ENCODE data around the gene POLE2.
"Not testable (repeated sequence)": the region's sequence is repeated elsewhere in the genome, so short reads cannot be mapped to it uniquely, and the experiment has no call there.

Gene POLE2

DNA sequence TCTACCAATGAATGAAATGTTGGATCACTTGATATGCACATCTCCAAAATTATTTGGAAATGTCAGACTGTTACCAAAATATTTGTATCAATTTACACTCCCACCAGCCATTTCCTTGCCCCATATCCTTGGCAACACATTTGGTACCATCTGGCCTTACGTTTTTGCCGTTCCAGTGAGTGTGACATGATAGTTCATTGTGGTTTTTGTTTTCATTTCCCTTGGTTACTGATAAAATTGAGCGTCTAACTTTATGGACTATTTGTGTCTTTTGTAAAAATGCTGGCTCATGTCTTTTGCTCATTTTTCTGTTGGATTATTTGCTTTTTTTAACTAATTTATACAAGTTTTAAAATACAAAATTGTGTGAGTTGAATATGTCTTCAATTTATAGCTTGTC is 16.0 kb upstream of the POLE2 start:
- CTCF ChIA-PET: no interaction called here

DNA sequence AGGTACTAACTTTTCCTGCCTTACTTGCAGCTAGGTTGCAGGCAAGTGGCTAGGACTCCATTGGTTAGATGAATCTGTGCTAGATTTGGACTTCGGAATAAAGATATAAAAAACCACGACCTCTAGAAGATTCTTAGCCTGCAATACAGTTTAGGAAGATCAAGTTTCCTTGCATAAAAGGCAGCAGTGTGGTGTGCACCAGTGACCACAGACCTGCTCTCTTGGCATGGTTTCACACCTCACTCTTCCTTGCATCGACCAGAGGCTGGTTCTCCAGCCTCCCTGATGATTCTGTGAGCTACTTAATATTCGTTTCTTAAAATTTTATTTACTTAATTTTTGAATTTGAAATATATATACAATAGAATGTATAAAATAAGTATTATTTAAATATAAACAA is 14.7 kb upstream of the POLE2 start:
- TF ChIP-seq, protein P1, sequence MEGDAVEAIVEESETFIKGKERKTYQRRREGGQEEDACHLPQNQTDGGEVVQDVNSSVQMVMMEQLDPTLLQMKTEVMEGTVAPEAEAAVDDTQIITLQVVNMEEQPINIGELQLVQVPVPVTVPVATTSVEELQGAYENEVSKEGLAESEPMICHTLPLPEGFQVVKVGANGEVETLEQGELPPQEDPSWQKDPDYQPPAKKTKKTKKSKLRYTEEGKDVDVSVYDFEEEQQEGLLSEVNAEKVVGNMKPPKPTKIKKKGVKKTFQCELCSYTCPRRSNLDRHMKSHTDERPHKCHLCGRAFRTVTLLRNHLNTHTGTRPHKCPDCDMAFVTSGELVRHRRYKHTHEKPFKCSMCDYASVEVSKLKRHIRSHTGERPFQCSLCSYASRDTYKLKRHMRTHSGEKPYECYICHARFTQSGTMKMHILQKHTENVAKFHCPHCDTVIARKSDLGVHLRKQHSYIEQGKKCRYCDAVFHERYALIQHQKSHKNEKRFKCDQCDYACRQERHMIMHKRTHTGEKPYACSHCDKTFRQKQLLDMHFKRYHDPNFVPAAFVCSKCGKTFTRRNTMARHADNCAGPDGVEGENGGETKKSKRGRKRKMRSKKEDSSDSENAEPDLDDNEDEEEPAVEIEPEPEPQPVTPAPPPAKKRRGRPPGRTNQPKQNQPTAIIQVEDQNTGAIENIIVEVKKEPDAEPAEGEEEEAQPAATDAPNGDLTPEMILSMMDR (conservative IDR thresholded peaks at IDR 0.05; ENCODE audit: low read depth): no peak
- ChIA-PET CTCF (interaction anchor here (0.6 kb wide), 2 partner anchors 39 to 99 kb away, joined by 3 read pairs; no protein-coding TSS in a partner anchor), POLR2A (ENCODE audit: low non-redundant PET) (no interaction called here)
- no peak overlapping the region for H3K27ac ChIP-seq
- no peak for DNase-seq (ENCODE audit: low spot score)

More for the DNA sequence above, 16.0 kb upstream of the POLE2 start:
- TF ChIP-seq, protein P1 (conservative IDR thresholded peaks at IDR 0.05; ENCODE audit: low read depth): no peak
- H3K27ac ChIP-seq: no peak overlapping the region
- POLR2A ChIA-PET (ENCODE audit: low non-redundant PET): no interaction called here
- no peak for DNase-seq (ENCODE audit: low spot score)

DNA sequence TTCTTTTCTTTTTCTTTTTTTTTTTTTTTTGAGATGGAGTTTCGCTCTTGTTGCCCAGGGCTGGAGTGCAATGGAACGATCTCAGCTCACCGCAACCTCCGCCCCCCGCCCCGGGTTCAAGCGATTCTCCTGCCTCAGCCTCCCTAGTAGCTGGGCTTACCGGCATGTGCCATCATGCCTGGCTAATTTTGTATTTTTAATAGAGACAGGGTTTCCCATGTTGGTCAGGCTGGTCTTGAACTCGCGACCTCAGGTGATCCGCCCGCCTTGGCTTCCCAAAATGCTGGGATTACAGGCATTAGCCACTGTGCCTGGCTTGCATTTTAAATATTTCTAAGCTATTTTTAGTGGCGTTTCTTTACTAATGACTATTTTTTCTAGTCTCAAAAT is 5.7 kb upstream of the POLE2 start:
- CTCF ChIA-PET: interaction anchor here (0.5 to 1.2 kb wide), 2 partner anchors 12 to 51 kb away, joined by 3 to 7 read pairs; no protein-coding TSS in a partner anchor
- peak overlapping the region; percentile 88 for H3K27ac ChIP-seq
- POLR2A ChIA-PET (ENCODE audit: low non-redundant PET); DNase-seq (ENCODE audit: low spot score): not testable (repeated sequence)

DNA sequence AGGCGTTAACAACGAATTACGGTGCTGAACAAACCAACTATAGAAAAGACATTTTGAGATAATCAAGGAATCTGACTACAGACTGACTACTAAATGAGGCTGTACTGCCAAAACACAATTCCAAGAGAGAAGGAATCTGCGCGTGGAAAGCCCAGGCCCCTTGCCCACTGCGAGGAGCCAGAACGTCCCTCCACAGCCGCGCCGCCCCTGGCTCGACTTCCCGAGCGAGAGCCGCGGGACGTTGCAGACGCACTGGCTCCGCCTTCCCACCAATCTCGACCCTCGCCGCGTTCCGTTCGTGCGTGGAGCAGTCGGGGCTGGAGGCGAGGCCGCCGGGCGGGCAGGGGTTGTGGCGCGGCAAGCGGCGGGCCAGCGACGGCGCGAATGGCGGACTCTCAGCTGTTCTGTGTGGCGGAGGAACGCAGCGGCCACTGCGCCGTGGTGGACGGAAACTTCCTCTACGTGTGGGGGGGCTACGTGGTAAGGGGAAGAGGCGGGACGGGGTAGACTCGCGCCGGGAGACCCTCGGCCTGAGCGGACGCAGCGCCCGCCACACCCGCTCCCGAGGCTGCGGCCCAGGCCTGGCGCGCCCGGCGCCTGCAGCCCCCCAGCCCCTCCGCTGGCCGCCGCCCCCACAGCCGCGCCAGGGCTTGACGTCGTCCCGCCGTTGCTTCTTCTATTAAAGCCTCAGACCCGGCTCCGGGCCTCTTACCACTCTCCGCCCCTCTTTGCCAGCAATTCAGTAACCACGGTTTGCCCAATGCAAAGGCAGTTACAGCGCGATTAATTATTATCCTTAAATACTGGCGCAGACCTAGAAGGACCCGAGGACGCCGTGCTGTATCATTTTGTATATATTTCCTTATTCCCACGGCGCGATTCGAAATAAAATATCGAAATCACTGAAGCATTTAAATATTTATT is 5.1 kb upstream of the POLE2 start, which contains the start of gene KLHDC1:
TSS of gene KLHDC1 (plus strand) at position 310 of the 924 bp plus-strand sequence. CDS start at position 385, 75 bp downstream.
- peak; percentile 43 for DNase-seq (ENCODE audit: low spot score)
- H3K27ac ChIP-seq: peak within 1 kb of the TSS; percentile 88
- CTCF ChIA-PET: interaction anchor here (1.2 kb wide), 1 partner anchor 12 kb away, joined by 7 read pairs; no protein-coding TSS in a partner anchor
- TF ChIP-seq, protein P1 (conservative IDR thresholded peaks at IDR 0.05; ENCODE audit: low read depth): no peak
- POLR2A ChIA-PET (ENCODE audit: low non-redundant PET): interaction anchor here (0.6 kb wide), 1 partner anchor 1135 kb away, joined by 3 read pairs; no protein-coding TSS in a partner anchor

DNA sequence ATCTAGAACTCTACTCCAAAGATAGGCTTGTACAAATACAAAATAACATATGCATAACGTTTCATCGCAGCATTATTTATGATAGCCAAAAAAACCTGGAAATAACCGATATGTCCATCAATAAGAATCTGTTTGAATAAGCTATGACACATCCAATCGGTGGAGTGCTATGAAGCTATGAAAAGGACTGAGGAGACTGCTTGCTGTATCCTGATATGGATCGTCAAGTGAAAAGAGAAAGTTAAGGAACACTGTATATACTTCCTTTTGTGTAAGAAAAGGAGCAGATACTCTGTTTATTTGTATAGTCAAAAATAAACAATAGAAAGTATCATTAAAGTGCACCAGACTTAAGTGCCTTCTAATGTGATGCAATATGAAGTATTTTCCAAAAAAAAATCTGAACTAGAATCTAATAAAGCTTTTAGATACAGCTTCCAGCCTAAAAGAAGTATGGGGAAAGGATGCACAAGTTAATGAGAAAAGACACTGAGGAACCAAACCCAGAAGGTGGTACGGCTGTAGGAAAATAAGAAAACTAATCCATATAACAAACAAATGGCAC is 4.3 kb upstream of the POLE2 start:
- CTCF ChIA-PET: no interaction called here
- TF ChIP-seq, protein P1 (conservative IDR thresholded peaks at IDR 0.05; ENCODE audit: low read depth): no peak
- POLR2A ChIA-PET (ENCODE audit: low non-redundant PET): interaction anchor here (0.6 kb wide), 1 partner anchor 1136 kb away, joined by 3 read pairs; no protein-coding TSS in a partner anchor
- no peak for DNase-seq (ENCODE audit: low spot score)
- peak overlapping the region; percentile 88 for H3K27ac ChIP-seq

DNA sequence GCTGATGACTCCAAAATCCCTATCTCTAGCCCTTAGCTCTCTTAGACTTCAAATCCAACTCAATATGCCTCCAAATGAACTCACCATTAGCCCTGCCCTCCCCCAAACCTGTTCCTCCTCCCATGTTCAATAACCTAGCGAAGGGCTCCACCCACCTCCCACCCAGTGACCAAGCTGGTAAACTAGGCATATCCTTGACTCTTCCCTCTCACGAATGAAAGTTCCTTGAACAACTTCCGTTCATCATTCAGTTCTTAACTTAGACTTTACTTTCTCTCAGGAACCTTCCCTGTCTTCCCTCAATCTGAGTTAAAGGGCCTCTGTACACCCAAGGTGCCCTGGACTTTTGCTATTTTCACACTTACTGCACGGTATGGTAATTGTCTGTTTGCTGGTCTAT is 3.0 kb upstream of the POLE2 start:
- CTCF ChIA-PET: interaction anchor here (0.6 kb wide), 1 partner anchor 519 kb away, joined by 4 read pairs; no protein-coding TSS in a partner anchor
- no peak overlapping the region for H3K27ac ChIP-seq
- TF ChIP-seq, protein P1 (conservative IDR thresholded peaks at IDR 0.05; ENCODE audit: low read depth): no peak

More for the DNA sequence above, 3.0 kb upstream of the POLE2 start:
- POLR2A ChIA-PET (ENCODE audit: low non-redundant PET): no interaction called here
- DNase-seq (ENCODE audit: low spot score): no peak
